Measurements from ENCODE around the gene APC2. TPM values are rescaled to one million over a fixed set of nuclear protein-coding genes. Genes with fewer than 3 reads are reported as not detected.

The APC2 gene
- total RNA-seq, 4 donors from 2014 or later = 0.11 to 1.1 (median 0.23) TPM; not detected in 1

- WGBS, 2 donors = 90 to 91% methylated on average over 27 of the region's 27 CpGs
- TF ChIP-seq POLR2A (IDR thresholded peaks at IDR 0.05) (no peak), CTCF (IDR thresholded peaks at IDR 0.05) (no peak)
- intact Hi-C loops (cut with DNase I; ENCODE audit: low total_unique reads) = no loop called here
- no peak overlapping the region for H3K4me3 ChIP-seq (ENCODE audit: low read depth, poor library complexity, severe bottlenecking)
- no peak for DNase-seq (ENCODE audit: low spot score in 2 of 2)
Measured at GRCh38 chr19:1427221-1427920, 22.6 kb upstream of the APC2 start.

GRCh38 chr19:1428738-1429391, 21.1 kb upstream of the APC2 start:
- no peak for DNase-seq (ENCODE audit: low spot score in 2 of 2)
- H3K4me3 ChIP-seq (ENCODE audit: low read depth, poor library complexity, severe bottlenecking) = no peak overlapping the region
- intact Hi-C loops (cut with DNase I; ENCODE audit: low total_unique reads) = no loop called here
- 77 to 79% methylated on average over 26 to 41 of the region's 41 CpGs for WGBS, 2 donors
- TF ChIP-seq CTCF (IDR thresholded peaks at IDR 0.05) (no peak), POLR2A (IDR thresholded peaks at IDR 0.05) (no peak)

GRCh38 chr19:1429750-1430149, 20.2 kb upstream of the APC2 start:
- no peak overlapping the region for H3K4me3 ChIP-seq (ENCODE audit: low read depth, poor library complexity, severe bottlenecking)
- intact Hi-C loops (cut with DNase I; ENCODE audit: low total_unique reads) = no loop called here
- no peak for TF ChIP-seq CTCF (IDR thresholded peaks at IDR 0.05)
- TF ChIP-seq POLR2A (IDR thresholded peaks at IDR 0.05) = no peak
- 89 to 91% methylated on average over 14 of the region's 14 CpGs for WGBS, 2 donors
- DNase-seq (ENCODE audit: low spot score in 2 of 2) = no peak

GRCh38 chr19:1430246-1430645, 19.7 kb upstream of the APC2 start:
- TF ChIP-seq POLR2A (IDR thresholded peaks at IDR 0.05) = no peak
- no peak for TF ChIP-seq CTCF (IDR thresholded peaks at IDR 0.05)
- no peak overlapping the region for H3K4me3 ChIP-seq (ENCODE audit: low read depth, poor library complexity, severe bottlenecking)
- 90 to 94% methylated on average over 14 of the region's 14 CpGs for WGBS, 2 donors
- intact Hi-C loops (cut with DNase I; ENCODE audit: low total_unique reads) = no loop called here
- no peak for DNase-seq (ENCODE audit: low spot score in 2 of 2)

- H3K4me3 ChIP-seq (ENCODE audit: low read depth, poor library complexity, severe bottlenecking) = no peak overlapping the region
- no peak for DNase-seq (ENCODE audit: low spot score in 2 of 2)
- TF ChIP-seq POLR2A (IDR thresholded peaks at IDR 0.05) (no peak), CTCF (IDR thresholded peaks at IDR 0.05) (no peak)
- 92 to 93% methylated on average over 21 to 22 of the region's 24 CpGs for WGBS, 2 donors
- intact Hi-C loops (cut with DNase I; ENCODE audit: low total_unique reads) = no loop called here
Measured at GRCh38 chr19:1431759-1432506, 18.0 kb upstream of the APC2 start.

All from lower leg skin (tissue), 4 donors.